H1 (cell line): ENCODE measurements around the gene PTPRC. TPM values are rescaled to one million over a fixed set of nuclear protein-coding genes. Genes with fewer than 3 reads are reported as not detected.

Source experiments
- CTCF ChIA-PET: fragments of 300-600 bp; sonication (Branson Sonifier 250); formaldehyde crosslinking; loops from one replicate; lab custom pipeline; 2021; ENCODE audit not compliant: partially characterized antibody; lab: Charles Lee
- POLR2A ChIA-PET: fragments of 300-600 bp; sonication (Branson Sonifier 250); formaldehyde crosslinking; loops from one replicate; lab custom pipeline; 2021; ENCODE audit warnings: inconsistent platforms; ENCODE audit not compliant: partially characterized antibody; lab: Charles Lee
- DNase-seq, 2 experiments: peaks; one replicate each; pipeline versions ENCODE4 v3.0.0 to v3.0.0-alpha.2; 2010 to 2022; ENCODE audit warnings: low spot score in 2 of 2, low read depth in 1 of 2, mixed read lengths in 1 of 2
- FAIRE-seq: peaks from 2 replicates; lab custom pipeline; 2011; peaks lifted over from hg19 to GRCh38; lab: Jason Lieb, UNC
- H2AFZ ChIP-seq: 2 replicates; pipeline ENCODE4 v1.8.1; 2012; ENCODE audit warnings: low read length, inconsistent platforms
- H2AK5ac ChIP-seq: 2 replicates; pipeline ENCODE4 v1.6.1; 2013; ENCODE audit warnings: low read depth, low read length
- H2BK120ac ChIP-seq: replicated peaks from 2 replicates; pipeline ENCODE3; 2013; ENCODE audit warnings: low read depth, low read length, inconsistent platforms
- H2BK12ac ChIP-seq: 2 replicates; pipeline ENCODE4 v1.6.1; 2013; ENCODE audit warnings: low read depth, low read length
- H2BK15ac ChIP-seq: 2 replicates; pipeline ENCODE4 v1.6.1; 2013; ENCODE audit warnings: low read length
- H2BK20ac ChIP-seq: 2 replicates; pipeline ENCODE4 v1.6.1; 2013; ENCODE audit warnings: low read length
- H2BK5ac ChIP-seq: 2 replicates; pipeline ENCODE4 v1.6.1; 2013; ENCODE audit warnings: low read depth, low read length
- H3K14ac ChIP-seq: 2 replicates; pipeline ENCODE4 v1.6.1; 2013; ENCODE audit warnings: inconsistent platforms; ENCODE audit not compliant: insufficient read length
- H3K18ac ChIP-seq: 2 replicates; pipeline ENCODE4 v1.6.1; 2013; ENCODE audit warnings: low read length; ENCODE audit errors: extremely low read depth
- H3K23ac ChIP-seq: 2 replicates; pipeline ENCODE4 v1.6.1; 2013; ENCODE audit warnings: inconsistent platforms; ENCODE audit not compliant: insufficient read length
- H3K23me2 ChIP-seq: 2 replicates; pipeline ENCODE4 v1.6.1; 2013; ENCODE audit warnings: low read depth, low read length
- H3K27ac ChIP-seq: 2 replicates; pipeline ENCODE4 v1.6.1; 2011; ENCODE audit warnings: low read depth, low read length, inconsistent platforms
- H3K27me3 ChIP-seq, 4 experiments: replicated peaks in 1 of 4; 1 replicate in 1 of 4; 2 replicates in 3 of 4; pipeline versions ENCODE4 v1.6.1 to v1.8.1; 2011 to 2013; ENCODE audit warnings: low read length in 3 of 4, mild to moderate bottlenecking in 3 of 4, inconsistent platforms in 2 of 4, mixed read lengths in 2 of 4, moderate library complexity in 1 of 4; ENCODE audit not compliant: control insufficient read depth in 3 of 4, insufficient read depth in 3 of 4; ENCODE audit errors: extremely low read depth in 1 of 4
- H3K36me3 ChIP-seq, 4 experiments: 2 replicates each; pipeline versions ENCODE4 v1.6.1 to v1.8.1; 2011 to 2013; ENCODE audit warnings: mild to moderate bottlenecking in 4 of 4, low read length in 3 of 4, moderate library complexity in 2 of 4, control low read depth in 1 of 4, inconsistent platforms in 1 of 4; ENCODE audit not compliant: insufficient read depth in 4 of 4, control insufficient read depth in 2 of 4
- H3K4ac ChIP-seq: replicated peaks from 2 replicates; pipeline ENCODE3; 2013; ENCODE audit warnings: low read length, low read depth, mixed read lengths, inconsistent platforms; ENCODE audit not compliant: insufficient read length
- H3K4me1 ChIP-seq, 4 experiments: replicated peaks in 1 of 4; 1 replicate in 1 of 4; 2 replicates in 3 of 4; pipeline versions ENCODE4 v1.6.1 to v1.8.1; 2011 to 2013; ENCODE audit warnings: low read length in 3 of 4, inconsistent platforms in 2 of 4, mixed read lengths in 1 of 4; ENCODE audit not compliant: insufficient read depth in 4 of 4, control insufficient read depth in 3 of 4
- H3K4me2 ChIP-seq, 2 experiments: 2 replicates each; pipeline versions ENCODE4 v1.6.1 to v1.8.1; 2011 to 2013; ENCODE audit warnings: low read depth in 2 of 2, low read length in 2 of 2, control low read depth in 1 of 2, inconsistent platforms in 1 of 2, mild to moderate bottlenecking in 1 of 2; ENCODE audit not compliant: insufficient read depth in 1 of 2
- H3K4me3 ChIP-seq, 4 experiments: fragments of 200-600, 300-600 bp in 1 of 4; sonication (generic), shearing (Covaris generic), sonication (Bioruptor Twin) in 1 of 4; 2 replicates each; pipeline versions ENCODE4 v1.5.1 to v1.8.1; 2011 to 2016; ENCODE audit warnings: low read length in 4 of 4, low read depth in 3 of 4, control low read depth in 2 of 4, inconsistent platforms in 2 of 4, mild to moderate bottlenecking in 2 of 4, mixed read lengths in 1 of 4, moderate library complexity in 1 of 4; ENCODE audit not compliant: insufficient read depth in 2 of 4; ENCODE audit errors: extremely low read depth in 1 of 4
- H3K56ac ChIP-seq: replicated peaks from 2 replicates; pipeline ENCODE3; 2013; ENCODE audit warnings: low read depth, mild to moderate bottlenecking, mixed read lengths, low read length, inconsistent platforms; ENCODE audit not compliant: insufficient read length
- H3K79me1 ChIP-seq: 2 replicates; pipeline ENCODE4 v1.6.1; 2013; ENCODE audit warnings: low read depth, low read length, control low read depth
- H3K79me2 ChIP-seq, 2 experiments: 2 replicates each; pipeline versions ENCODE4 v1.6.1 to v1.8.1; 2012 to 2013; ENCODE audit warnings: low read length in 2 of 2, mild to moderate bottlenecking in 2 of 2, inconsistent platforms in 1 of 2; ENCODE audit not compliant: insufficient read depth in 2 of 2, control insufficient read depth in 1 of 2
- H3K9ac ChIP-seq, 4 experiments: replicated peaks in 1 of 4; 1 replicate in 1 of 4; 2 replicates in 3 of 4; pipeline versions ENCODE4 v1.6.1 to v1.8.1; 2011 to 2013; ENCODE audit warnings: low read depth in 3 of 4, low read length in 3 of 4, control low read depth in 2 of 4, mild to moderate bottlenecking in 2 of 4, moderate library complexity in 2 of 4, inconsistent platforms in 1 of 4; ENCODE audit errors: extremely low read depth in 1 of 4
- H3K9me3 ChIP-seq, 2 experiments: 2 replicates each; pipeline versions ENCODE4 v1.6.1 to v1.8.1; 2012 to 2013; ENCODE audit warnings: mild to moderate bottlenecking in 2 of 2, moderate library complexity in 2 of 2, control low read depth in 1 of 2, inconsistent platforms in 1 of 2, low read depth in 1 of 2, low read length in 1 of 2, mixed read lengths in 1 of 2; ENCODE audit not compliant: insufficient read depth in 2 of 2
- H4K20me1 ChIP-seq, 2 experiments: replicated peaks in 1 of 2; 2 replicates each; pipeline versions ENCODE3 to v1.8.1; 2011 to 2013; ENCODE audit warnings: inconsistent platforms in 2 of 2, low read length in 2 of 2, mild to moderate bottlenecking in 1 of 2; ENCODE audit not compliant: insufficient read depth in 2 of 2, control insufficient read depth in 1 of 2
- H4K5ac ChIP-seq: 2 replicates; pipeline ENCODE4 v1.6.1; 2013; ENCODE audit warnings: low read length, low read depth, mixed read lengths, inconsistent platforms; ENCODE audit not compliant: insufficient read length
- H4K8ac ChIP-seq: 2 replicates; pipeline ENCODE4 v1.8.0; 2013; ENCODE audit warnings: mild to moderate bottlenecking, moderate library complexity, low read length, inconsistent platforms; ENCODE audit not compliant: insufficient read depth; ENCODE audit errors: extremely low read depth
- H4K91ac ChIP-seq: replicated peaks from 2 replicates; pipeline ENCODE3; 2013; ENCODE audit warnings: low read length, mixed read lengths, inconsistent platforms; ENCODE audit not compliant: insufficient read length
- ASH2L ChIP-seq: fragments of 200-600, 300-600 bp; sonication (generic); IDR thresholded peaks from one replicate; pipeline ENCODE4 v1.7.1; 2017; ENCODE audit warnings: low read length
- BRCA1 ChIP-seq: IDR thresholded peaks from 2 replicates; pipeline ENCODE4 v1.6.1; 2012; ENCODE audit warnings: low read depth, low read length, improper control_type of control experiment
- CBX5 ChIP-seq: fragments of 300-800, 300-1000 bp; sonication (generic); IDR thresholded peaks from 2 replicates; pipeline ENCODE4 v1.7.1; 2016; ENCODE audit warnings: antibody characterized with exemption, low read length, low read depth
- FOSL1 ChIP-seq: IDR thresholded peaks from 2 replicates; pipeline ENCODE4 v1.6.1; 2011; ENCODE audit warnings: mild to moderate bottlenecking, low read depth, low read length, moderate library complexity; ENCODE audit not compliant: insufficient read depth
- HDAC2 ChIP-seq, 2 experiments: fragments of 300-600 bp in 1 of 2; sonication (generic) in 1 of 2; IDR thresholded peaks; 2 replicates each; pipeline ENCODE4 v1.6.1; 2011 to 2012; ENCODE audit warnings: low read depth in 2 of 2, low read length in 2 of 2, mild to moderate bottlenecking in 2 of 2, moderate library complexity in 2 of 2, borderline replicate concordance in 1 of 2, inconsistent platforms in 1 of 2
- JUN ChIP-seq: IDR thresholded peaks from 2 replicates; pipeline ENCODE4 v1.6.1; 2011; ENCODE audit warnings: low read depth, mild to moderate bottlenecking, improper control_type of control experiment, low read length
- JUND ChIP-seq: IDR thresholded peaks from 2 replicates; pipeline ENCODE4 v1.6.1; 2011; ENCODE audit warnings: mild to moderate bottlenecking, improper control_type of control experiment, low read length
- KDM4A ChIP-seq: IDR thresholded peaks from one replicate; pipeline ENCODE4 v1.7.1; 2012; ENCODE audit warnings: low read depth, mild to moderate bottlenecking, moderate library complexity, low read length, inconsistent platforms; ENCODE audit not compliant: severe bottlenecking
- KDM5A ChIP-seq: fragments of 200-600 bp; IDR thresholded peaks from 2 replicates; pipeline ENCODE4 v1.7.1; 2012; ENCODE audit warnings: mild to moderate bottlenecking, low read length, inconsistent platforms, mixed read lengths
- MAFK ChIP-seq: IDR thresholded peaks from 2 replicates; pipeline ENCODE4 v1.6.1; 2012; ENCODE audit warnings: low read depth, mild to moderate bottlenecking, improper control_type of control experiment, low read length
- POU5F1 ChIP-seq: IDR thresholded peaks from 2 replicates; pipeline ENCODE4 v1.6.1; 2011; ENCODE audit warnings: low read depth, mild to moderate bottlenecking, low read length, moderate library complexity
- RNF2 ChIP-seq: fragments of 200-900, 300-1000 bp; sonication (generic); IDR thresholded peaks from 2 replicates; pipeline ENCODE4 v1.7.1; 2016; ENCODE audit warnings: borderline replicate concordance, low read depth, mild to moderate bottlenecking, antibody characterized with exemption, low read length; ENCODE audit not compliant: poor library complexity, severe bottlenecking; ENCODE audit errors: missing control alignments
- RXRA ChIP-seq: IDR thresholded peaks from 2 replicates; pipeline ENCODE4 v1.6.1; 2011; ENCODE audit warnings: low read depth, mild to moderate bottlenecking, low read length, moderate library complexity; ENCODE audit not compliant: insufficient read depth
- SIN3A ChIP-seq, 2 experiments: IDR thresholded peaks in 1 of 2; conservative IDR thresholded peaks in 1 of 2; 2 replicates each; pipeline ENCODE4 v1.6.1; 2011 to 2012; ENCODE audit warnings: low read length in 2 of 2, improper control_type of control experiment in 1 of 2, low read depth in 1 of 2, mild to moderate bottlenecking in 1 of 2
- TAF1 ChIP-seq: IDR thresholded peaks from 2 replicates; pipeline ENCODE4 v1.6.1; 2011; ENCODE audit warnings: mild to moderate bottlenecking, low read depth, low read length
- WGBS, 2 experiments: shearing (Covaris generic) in 1 of 2; methylation state at CpG; one replicate each; pipeline versions ENCODE4 v1.1.6 to v1.1.7; 2013 to 2015; ENCODE audit warnings: low lambda C conversion rate in 2 of 2, mixed read lengths in 2 of 2, inconsistent platforms in 1 of 2, low coverage in 1 of 2, missing lambda C conversion rate in 1 of 2; ENCODE audit not compliant: insufficient replicate concordance in 2 of 2, insufficient coverage in 1 of 2, insufficient read length in 1 of 2; ENCODE audit errors: extremely low coverage in 1 of 2, missing lambda C conversion rate in 1 of 2; 5-methylcytosine and 5-hydroxymethylcytosine counted together
- polyA plus RNA-seq, 7 experiments: library from polyadenylated mRNA; depleted of rRNA in 3 of 7; stranded (reverse) in 5 of 7; unstranded in 2 of 7; fragments of >200 nt in 5 of 7; fragments of 200-250 nt in 2 of 7; gene quantifications; 1 replicate in 5 of 7; 2 replicates in 1 of 7; 4 replicates in 1 of 7; pipeline versions ENCODE4 v1.2.1 to v1.2.3, GENCODE V29; 2011 to 2013; ENCODE audit warnings: missing spikeins in 2 of 7, mixed read lengths in 2 of 7
- total RNA-seq: library from RNA; stranded (reverse); fragmentation: NEBNext Ultra II Directional; extraction: Animal tissue kit (Norgen Biotek cat#: 25700); gene quantifications from 2 replicates; pipeline ENCODE4 v1.2.1, GENCODE V29; 2021

The PTPRC gene
- total and polyA plus RNA-seq, 2 of the 8 experiments (the other 6 are each of a cell fraction or from before 2014, with no cell fraction given): 0.05 TPM; not detected in 1

- Histone ChIP-seq H3K79me1 (no peaks in the 10 kb centered on the region), H2BK5ac (no peak overlapping the region), H2BK15ac (no peak overlapping the region), H2BK12ac (no peak overlapping the region), H2BK20ac (no peak overlapping the region), H3K23ac (no peak overlapping the region), H2BK120ac (no peak overlapping the region), H3K4me3 (no peak overlapping the region), H4K5ac (no peak overlapping the region), H3K18ac (no peak overlapping the region), H3K14ac (no peak overlapping the region), H3K27me3 (no peaks in the 10 kb centered on the region), H4K20me1 (no peaks in the 10 kb centered on the region), H2AK5ac (no peak overlapping the region), H3K4me1 (no peaks in the 10 kb centered on the region), H3K23me2 (no peaks in the 10 kb centered on the region), H3K56ac (no peak overlapping the region), H3K4me2 (no peak overlapping the region), H4K91ac (no peak overlapping the region), H3K9ac (no peak overlapping the region), H3K36me3 (no peaks in the 10 kb centered on the region), H3K79me2 (no peaks in the 10 kb centered on the region), H3K9me3 (no peaks in the 10 kb centered on the region), H2AFZ (no peak overlapping the region), H3K4ac (no peak overlapping the region), H3K27ac (no peak overlapping the region), H4K8ac (no peak overlapping the region)
- DNase-seq (no peak), FAIRE-seq (no peak)
- CTCF ChIA-PET: no interaction called here
- POLR2A ChIA-PET: no interaction called here
- 85% methylated on average over 2 of the region's 2 CpGs; no CpG with 5 or more reads in 1 of the 2 experiments for WGBS, 2 experiments
- no peak for TF ChIP-seq RNF2
- TF ChIP-seq KDM4A: no peak
- TF ChIP-seq SIN3A (conservative IDR thresholded peaks at IDR 0.05 in 1 of 2, IDR thresholded peaks at IDR 0.05 in 1 of 2; ENCODE audit: low read depth in 1 of 2, low read length in 2 of 2): no peak
- no peak for TF ChIP-seq POU5F1
- no peak for TF ChIP-seq BRCA1
- no peak for TF ChIP-seq KDM5A
- TF ChIP-seq JUN: no peak
- TF ChIP-seq MAFK: no peak
- TF ChIP-seq JUND: no peak
- TF ChIP-seq TAF1: no peak
- no peak for TF ChIP-seq CBX5
- no peak for TF ChIP-seq ASH2L
- TF ChIP-seq RXRA: no peak
- no peak for TF ChIP-seq FOSL1
- no peak for TF ChIP-seq HDAC2 (IDR thresholded peaks at IDR 0.05; ENCODE audit: borderline replicate concordance in 1 of 2, low read depth in 2 of 2, low read length in 2 of 2)
Observed at GRCh38 chr1:198632007-198632406, 6.8 kb upstream of the PTPRC start.
